CD14-positive monocyte (primary cell): ENCODE data around the gene AFF3. TPM values are rescaled to one million over a fixed set of nuclear protein-coding genes. Genes with fewer than 3 reads are reported as not detected.

Experiments used
- DNase-seq, 3 donors: peaks; one replicate each; pipeline ENCODE4 v3.0.0-alpha.2; 2011 to 2022
- H2AFZ ChIP-seq: 2 replicates; pipeline ENCODE4 v1.6.0; 2012; ENCODE audit warnings: mild to moderate bottlenecking, low read depth, low read length, inconsistent platforms; ENCODE audit not compliant: insufficient read depth, poor library complexity, severe bottlenecking
- H3K27ac ChIP-seq, 2 donors: 1 replicate in 1 of 2; 2 replicates in 1 of 2; pipeline ENCODE4 v1.5.1; 2012 to 2013; ENCODE audit warnings: low read length in 2 of 2, control low read depth in 1 of 2, inconsistent platforms in 1 of 2, low read depth in 1 of 2, mild to moderate bottlenecking in 1 of 2
- H3K27me3 ChIP-seq, 2 donors: one replicate each; pipeline versions ENCODE4 v1.6.0 to v1.6.1; 2011 to 2013; ENCODE audit warnings: low read length in 2 of 2; ENCODE audit not compliant: control insufficient read depth in 2 of 2, insufficient read depth in 2 of 2
- H3K36me3 ChIP-seq, 2 donors: replicated peaks in 1 of 2; 1 replicate in 1 of 2; 2 replicates in 1 of 2; pipeline versions ENCODE4 v1.5.1 to v1.6.1; 2012 to 2013; ENCODE audit warnings: low read length in 2 of 2, control low read depth in 1 of 2, inconsistent platforms in 1 of 2, mild to moderate bottlenecking in 1 of 2; ENCODE audit not compliant: insufficient read depth in 2 of 2, control insufficient read depth in 1 of 2
- H3K4me1 ChIP-seq, 2 donors: 1 replicate in 1 of 2; 2 replicates in 1 of 2; pipeline versions ENCODE4 v1.5.1 to v1.6.1; 2012 to 2013; ENCODE audit warnings: low read length in 2 of 2, control low read depth in 1 of 2, inconsistent platforms in 1 of 2, mild to moderate bottlenecking in 1 of 2, moderate library complexity in 1 of 2; ENCODE audit not compliant: insufficient read depth in 2 of 2, control insufficient read depth in 1 of 2
- H3K4me2 ChIP-seq: replicated peaks from 2 replicates; pipeline ENCODE3; 2012; ENCODE audit warnings: low read length, moderate library complexity, mild to moderate bottlenecking; ENCODE audit not compliant: poor library complexity, severe bottlenecking; ENCODE audit errors: extremely low read depth
- H3K4me3 ChIP-seq, 3 experiments: fragments of 200-600 bp in 1 of 3; sonication (generic) in 1 of 3; replicated peaks in 1 of 3; 1 replicate in 2 of 3; 2 replicates in 1 of 3; pipeline ENCODE4 v1.5.1; 2011 to 2013; ENCODE audit warnings: low read length in 3 of 3, mild to moderate bottlenecking in 3 of 3, control low read depth in 2 of 3, low read depth in 2 of 3, inconsistent platforms in 1 of 3, moderate library complexity in 1 of 3
- H3K79me2 ChIP-seq: 2 replicates; pipeline ENCODE4 v1.6.0; 2012; ENCODE audit warnings: mild to moderate bottlenecking, control low read depth, inconsistent platforms, low read length, moderate library complexity; ENCODE audit not compliant: insufficient read depth
- H3K9ac ChIP-seq: 2 replicates; pipeline ENCODE4 v1.6.0; 2017; ENCODE audit warnings: low read length, mild to moderate bottlenecking; ENCODE audit not compliant: insufficient read depth, poor library complexity, severe bottlenecking
- H3K9me3 ChIP-seq, 2 donors: replicated peaks in 1 of 2; 1 replicate in 1 of 2; 2 replicates in 1 of 2; pipeline versions ENCODE4 v1.5.1 to v1.6.1; 2012 to 2013; ENCODE audit warnings: low read length in 2 of 2, control low read depth in 1 of 2; ENCODE audit not compliant: control insufficient read depth in 1 of 2, insufficient read depth in 1 of 2
- H4K20me1 ChIP-seq: 2 replicates; pipeline ENCODE4 v1.6.0; 2012; ENCODE audit warnings: mild to moderate bottlenecking, low read length, control low read depth, moderate library complexity; ENCODE audit not compliant: insufficient read depth
- H3K27ac Mint-ChIP-seq, 7 donors: one replicate each; pipeline ENCODE4 v1.8.0; 2020; ENCODE audit warnings: mild to moderate bottlenecking in 7 of 7, mixed read lengths in 7 of 7, moderate library complexity in 6 of 7, inconsistent platforms in 2 of 7
- H3K27me3 Mint-ChIP-seq, 3 donors: one replicate each; pipeline ENCODE4 v1.8.0; 2021 to 2022; ENCODE audit warnings: low read depth in 3 of 3, mild to moderate bottlenecking in 3 of 3, mixed read lengths in 3 of 3, moderate library complexity in 3 of 3, inconsistent platforms in 1 of 3
- H3K36me3 Mint-ChIP-seq, 2 donors: one replicate each; pipeline ENCODE4 v1.8.0; 2020; ENCODE audit warnings: mixed read lengths in 2 of 2, inconsistent platforms in 1 of 2, mild to moderate bottlenecking in 1 of 2
- H3K4me1 Mint-ChIP-seq: one replicate; pipeline ENCODE4 v1.8.0; 2020; ENCODE audit warnings: mild to moderate bottlenecking, mixed read lengths
- H3K4me3 Mint-ChIP-seq, 2 donors: one replicate each; pipeline ENCODE4 v1.8.0; 2020; ENCODE audit warnings: mild to moderate bottlenecking in 2 of 2, mixed read lengths in 2 of 2, moderate library complexity in 1 of 2
- H3K9me3 Mint-ChIP-seq, 7 donors: one replicate each; pipeline ENCODE4 v1.8.0; 2020 to 2022; ENCODE audit warnings: mixed read lengths in 7 of 7, mild to moderate bottlenecking in 6 of 7, moderate library complexity in 6 of 7, inconsistent platforms in 2 of 7
- WGBS: methylation state at CpG from one replicate; pipeline ENCODE4 v1.1.5; 2013; ENCODE audit warnings: missing lambda C conversion rate; ENCODE audit not compliant: insufficient coverage; 5-methylcytosine and 5-hydroxymethylcytosine counted together
- intact Hi-C, 2 donors: fragments of 100-400 bp; cut with micrococcal nuclease; formaldehyde crosslinking; loops; one replicate each; pipeline versions ENCODE4 v1.15.0 to v1.15.1; 2023
- polyA plus RNA-seq, 3 donors: library from polyadenylated mRNA; depleted of rRNA in 1 of 3; unstranded in 2 of 3; stranded (reverse) in 1 of 3; fragments of 300-500 nt in 2 of 3; fragments of >200 nt in 1 of 3; fragmentation: Illumina TruSeq in 2 of 3; gene quantifications; 1 replicate in 2 of 3; 2 replicates in 1 of 3; pipeline ENCODE4 v1.2.3, GENCODE V29; 2012 to 2021
- TF ChIP-seq, protein P1 (sequence below): fragments of 200-600 bp; IDR thresholded peaks from one replicate; pipeline ENCODE4 v1.8.0; 2022; ENCODE audit warnings: antibody characterized with exemption, mild to moderate bottlenecking

The AFF3 gene
- polyA plus RNA-seq, 3 donors = 0.17 to 4.1 (median 0.49) TPM

DNA sequence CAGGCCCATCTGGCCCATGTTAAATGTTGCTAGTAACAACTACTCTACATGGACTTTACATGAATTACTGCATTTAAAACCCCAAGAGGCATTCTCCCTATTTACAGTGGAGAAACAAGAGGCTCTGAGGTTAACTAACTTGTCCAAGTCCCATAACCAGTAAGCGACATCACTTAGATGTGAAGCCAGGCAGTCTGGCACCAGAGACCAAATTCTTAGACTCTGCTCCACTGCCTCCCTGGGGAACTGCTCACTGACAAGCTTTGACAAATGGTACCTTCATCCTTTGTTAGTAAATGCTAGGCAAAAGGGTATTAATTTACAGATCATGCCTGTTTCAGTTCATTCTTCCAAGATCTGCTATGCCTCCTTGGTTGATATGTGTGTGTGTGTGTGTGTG, 124.8 kb downstream of the AFF3 start:
- H3K27me3 Mint-ChIP-seq = peaks cover 0 to 4% (median 3%) of the 10 kb centered on the region in 3 donors
- no peaks in the 10 kb centered on the region for H4K20me1 ChIP-seq
- peaks cover 8 to 11% of the 10 kb centered on the region in 2 donors for H3K4me1 ChIP-seq
- H3K36me3 ChIP-seq = peaks cover 0 to 5% of the 10 kb centered on the region in 2 donors
- no peaks in the 10 kb centered on the region for H3K36me3 Mint-ChIP-seq
- H3K9ac ChIP-seq = no peak overlapping the region
- H3K27ac ChIP-seq = no peak overlapping the region
- no CpG with 5 or more reads among the region's 1 CpG for WGBS
- H3K4me1 Mint-ChIP-seq = peaks cover 19% of the 10 kb centered on the region
- no peaks in the 10 kb centered on the region for H3K79me2 ChIP-seq
- no peak overlapping the region for H3K4me3 ChIP-seq
- H3K9me3 Mint-ChIP-seq = no peaks in the 10 kb centered on the region
- no peak for DNase-seq
- no peak overlapping the region for H3K4me2 ChIP-seq
- no peak overlapping the region for H3K4me3 Mint-ChIP-seq
- H3K27ac Mint-ChIP-seq = no peak overlapping the region
- H3K9me3 ChIP-seq = no peaks in the 10 kb centered on the region
- TF ChIP-seq, protein P1, sequence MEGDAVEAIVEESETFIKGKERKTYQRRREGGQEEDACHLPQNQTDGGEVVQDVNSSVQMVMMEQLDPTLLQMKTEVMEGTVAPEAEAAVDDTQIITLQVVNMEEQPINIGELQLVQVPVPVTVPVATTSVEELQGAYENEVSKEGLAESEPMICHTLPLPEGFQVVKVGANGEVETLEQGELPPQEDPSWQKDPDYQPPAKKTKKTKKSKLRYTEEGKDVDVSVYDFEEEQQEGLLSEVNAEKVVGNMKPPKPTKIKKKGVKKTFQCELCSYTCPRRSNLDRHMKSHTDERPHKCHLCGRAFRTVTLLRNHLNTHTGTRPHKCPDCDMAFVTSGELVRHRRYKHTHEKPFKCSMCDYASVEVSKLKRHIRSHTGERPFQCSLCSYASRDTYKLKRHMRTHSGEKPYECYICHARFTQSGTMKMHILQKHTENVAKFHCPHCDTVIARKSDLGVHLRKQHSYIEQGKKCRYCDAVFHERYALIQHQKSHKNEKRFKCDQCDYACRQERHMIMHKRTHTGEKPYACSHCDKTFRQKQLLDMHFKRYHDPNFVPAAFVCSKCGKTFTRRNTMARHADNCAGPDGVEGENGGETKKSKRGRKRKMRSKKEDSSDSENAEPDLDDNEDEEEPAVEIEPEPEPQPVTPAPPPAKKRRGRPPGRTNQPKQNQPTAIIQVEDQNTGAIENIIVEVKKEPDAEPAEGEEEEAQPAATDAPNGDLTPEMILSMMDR = no peak
- no peak overlapping the region for H2AFZ ChIP-seq
- intact Hi-C loops = no loop called here
- no peaks in the 10 kb centered on the region for H3K27me3 ChIP-seq

GRCh38 chr2:100016756-100017155, 125.6 kb downstream of the AFF3 start:
- WGBS = 94% methylated on average over 3 of the region's 3 CpGs
- Histone ChIP-seq H3K4me2 (no peak overlapping the region), H4K20me1 (no peaks in the 10 kb centered on the region), H2AFZ (no peak overlapping the region), H3K79me2 (no peaks in the 10 kb centered on the region), H3K9ac (no peak overlapping the region), H3K4me1 (peaks cover 4 to 5% of the 10 kb centered on the region in 2 donors), H3K27me3 (no peaks in the 10 kb centered on the region), H3K9me3 (no peaks in the 10 kb centered on the region), H3K36me3 (peaks cover 0 to 5% of the 10 kb centered on the region in 2 donors), H3K4me3 (no peak overlapping the region), H3K27ac (no peak overlapping the region)
- Mint-ChIP-seq H3K4me3 (no peak overlapping the region), H3K27ac (no peak overlapping the region), H3K9me3 (no peaks in the 10 kb centered on the region), H3K27me3 (peaks cover 0 to 4% (median 2%) of the 10 kb centered on the region in 3 donors), H3K36me3 (no peaks in the 10 kb centered on the region), H3K4me1 (peaks cover 17% of the 10 kb centered on the region)
- DNase-seq = no peak
- TF ChIP-seq, protein P1 = no peak
- intact Hi-C loops = no loop called here
